ENCODE data around the gene ATP10A.

DNA sequence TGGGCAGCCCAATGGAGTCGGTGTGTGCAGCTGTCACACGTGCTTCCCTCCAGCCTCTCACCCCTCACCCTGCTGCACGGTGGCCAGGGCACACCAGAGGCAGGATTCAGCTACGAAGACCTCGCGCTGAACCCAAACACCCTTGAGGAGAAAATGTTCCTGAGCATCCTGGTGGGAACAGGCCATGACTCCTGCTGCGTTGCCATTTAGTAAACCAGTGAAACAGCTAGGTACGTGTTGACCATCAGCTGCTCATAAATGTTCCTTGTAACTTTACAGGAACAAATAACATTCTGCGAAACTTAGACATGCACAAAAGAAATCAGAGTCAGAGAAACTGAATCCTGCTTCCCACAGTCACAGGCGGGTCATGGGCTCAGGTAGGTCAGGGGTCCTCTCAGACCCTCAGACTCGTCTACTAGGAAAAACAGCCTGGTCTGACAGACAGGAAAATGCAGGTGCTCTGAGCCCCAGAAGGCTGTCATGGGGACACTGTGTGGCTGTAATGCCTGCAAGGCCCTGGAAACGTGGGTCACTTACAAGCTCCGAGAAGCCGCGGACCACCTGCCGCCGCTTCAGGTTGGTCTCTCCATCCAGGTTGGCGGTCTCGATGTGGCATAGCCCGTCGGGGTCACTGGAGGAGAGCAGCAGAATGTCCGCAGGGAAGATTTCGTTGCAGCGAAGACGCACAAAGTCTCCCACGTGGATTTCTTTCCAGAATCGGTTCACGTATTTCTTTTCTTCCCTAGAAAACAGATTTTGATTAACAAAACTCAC is 82.5 kb downstream of the ATP10A start:
- TF ChIP-seq, protein P1, sequence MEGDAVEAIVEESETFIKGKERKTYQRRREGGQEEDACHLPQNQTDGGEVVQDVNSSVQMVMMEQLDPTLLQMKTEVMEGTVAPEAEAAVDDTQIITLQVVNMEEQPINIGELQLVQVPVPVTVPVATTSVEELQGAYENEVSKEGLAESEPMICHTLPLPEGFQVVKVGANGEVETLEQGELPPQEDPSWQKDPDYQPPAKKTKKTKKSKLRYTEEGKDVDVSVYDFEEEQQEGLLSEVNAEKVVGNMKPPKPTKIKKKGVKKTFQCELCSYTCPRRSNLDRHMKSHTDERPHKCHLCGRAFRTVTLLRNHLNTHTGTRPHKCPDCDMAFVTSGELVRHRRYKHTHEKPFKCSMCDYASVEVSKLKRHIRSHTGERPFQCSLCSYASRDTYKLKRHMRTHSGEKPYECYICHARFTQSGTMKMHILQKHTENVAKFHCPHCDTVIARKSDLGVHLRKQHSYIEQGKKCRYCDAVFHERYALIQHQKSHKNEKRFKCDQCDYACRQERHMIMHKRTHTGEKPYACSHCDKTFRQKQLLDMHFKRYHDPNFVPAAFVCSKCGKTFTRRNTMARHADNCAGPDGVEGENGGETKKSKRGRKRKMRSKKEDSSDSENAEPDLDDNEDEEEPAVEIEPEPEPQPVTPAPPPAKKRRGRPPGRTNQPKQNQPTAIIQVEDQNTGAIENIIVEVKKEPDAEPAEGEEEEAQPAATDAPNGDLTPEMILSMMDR (conservative IDR thresholded peaks at IDR 0.05) = no peak
- TF ChIP-seq ZFX (IDR thresholded peaks at IDR 0.05) = no peak
